Thyroid gland (tissue), 4 donors: ENCODE measurements around the gene WDSUB1. TPM values are rescaled to one million over a fixed set of nuclear protein-coding genes. Genes with fewer than 3 reads are reported as not detected.
A peak's percentile ranks its signal among the peaks of the same experiment; 100 is the strongest.

Experiments
- DNase-seq, 2 donors: peaks; one replicate each; pipeline ENCODE4 v3.0.0-alpha.2; 2019
- H3K27ac ChIP-seq, 3 donors: fragments of 200-600 bp; sonication (generic); 1 replicate in 2 of 3; 2 replicates in 1 of 3; pipeline ENCODE4 v1.5.1; 2016 to 2019; ENCODE audit warnings: mild to moderate bottlenecking in 1 of 3, moderate library complexity in 1 of 3
- H3K27me3 ChIP-seq: fragments of 200-600 bp; sonication (generic); one replicate; pipeline ENCODE4 v1.5.1; 2019
- H3K36me3 ChIP-seq, 2 donors: fragments of 200-600 bp; sonication (generic); one replicate each; pipeline ENCODE4 v1.5.1; 2016 to 2019
- H3K4me1 ChIP-seq, 2 donors: fragments of 200-600 bp; sonication (generic); one replicate each; pipeline ENCODE4 v1.5.1; 2017 to 2019
- H3K4me3 ChIP-seq, 3 donors: fragments of 200-600 bp; sonication (generic); replicated peaks in 1 of 3; 1 replicate in 2 of 3; 2 replicates in 1 of 3; pipeline ENCODE4 v1.5.1; 2016; ENCODE audit warnings: mild to moderate bottlenecking in 1 of 3
- H3K9me3 ChIP-seq: fragments of 200-600 bp; sonication (generic); one replicate; pipeline ENCODE4 v1.5.1; 2017
- CTCF ChIP-seq, 6 experiments: fragments of 200-600 bp in 3 of 6; fragments of 450-650 bp in 3 of 6; sonication (generic) in 3 of 6; IDR thresholded peaks; one replicate each; pipeline ENCODE4 v1.5.1; 2016 to 2019; ENCODE audit warnings: antibody characterized with exemption in 6 of 6, mild to moderate bottlenecking in 2 of 6, inconsistent platforms in 1 of 6, moderate library complexity in 1 of 6
- POLR2A ChIP-seq, 2 donors: fragments of 450-650 bp; IDR thresholded peaks; one replicate each; pipeline ENCODE4 v1.6.1; 2017; ENCODE audit warnings: antibody characterized with exemption in 2 of 2, mild to moderate bottlenecking in 2 of 2, moderate library complexity in 1 of 2
- WGBS, 2 donors: methylation state at CpG; one replicate each; pipeline ENCODE4 v1.1.5; 2017; 5-methylcytosine and 5-hydroxymethylcytosine counted together
- intact Hi-C: fragments of 100-400 bp; cut with DNase I; formaldehyde crosslinking; loops from one replicate; pipeline ENCODE4 v1.15.1; 2023
- total RNA-seq, 4 donors: library from RNA; depleted of rRNA; stranded (reverse); fragments of >200 nt; gene quantifications; one replicate each; pipeline ENCODE4 v1.2.3, GENCODE V29; 2016

WDSUB1 gene
- total RNA-seq, 4 donors from 2014 or later, result 13.2 to 22.9 (median 18.2) TPM

GRCh38 chr2:159217676-159218075 is 68.8 kb downstream of the WDSUB1 start:
- no peak overlapping the region for H3K4me3 ChIP-seq
- TF ChIP-seq CTCF (IDR thresholded peaks at IDR 0.05) (no peak), POLR2A (IDR thresholded peaks at IDR 0.05) (no peak)
- peaks cover 0 to under 1% of the 10 kb centered on the region in 2 donors for H3K4me1 ChIP-seq
- 79 to 90% methylated on average over 5 of the region's 5 CpGs for WGBS, 2 donors
- no peaks in the 10 kb centered on the region for H3K9me3 ChIP-seq
- peaks cover 15 to 24% of the 10 kb centered on the region in 2 donors for H3K36me3 ChIP-seq
- H3K27ac ChIP-seq, result no peak overlapping the region
- intact Hi-C loops, result no loop called here
- no peak for DNase-seq
- no peaks in the 10 kb centered on the region for H3K27me3 ChIP-seq

GRCh38 chr2:159215116-159215515 is 71.4 kb downstream of the WDSUB1 start:
- intact Hi-C loops, result no loop called here
- TF ChIP-seq POLR2A (IDR thresholded peaks at IDR 0.05) (no peak), CTCF (IDR thresholded peaks at IDR 0.05) (no peak)
- 94 to 100% methylated on average over 3 to 7 of the region's 7 CpGs for WGBS, 2 donors
- Histone ChIP-seq H3K4me3 (no peak overlapping the region), H3K36me3 (peaks cover 15 to 24% of the 10 kb centered on the region in 2 donors), H3K4me1 (peaks cover 22 to 26% of the 10 kb centered on the region in 2 donors), H3K9me3 (no peaks in the 10 kb centered on the region), H3K27ac (no peak overlapping the region), H3K27me3 (no peaks in the 10 kb centered on the region)
- no peak for DNase-seq

- TF ChIP-seq POLR2A (IDR thresholded peaks at IDR 0.05) (no peak), CTCF (IDR thresholded peaks at IDR 0.05) (no peak)
- intact Hi-C loops, result no loop called here
- Histone ChIP-seq H3K4me3 (no peak overlapping the region), H3K36me3 (peaks cover 13 to 21% of the 10 kb centered on the region in 2 donors), H3K4me1 (peaks cover 28 to 33% of the 10 kb centered on the region in 2 donors), H3K9me3 (no peaks in the 10 kb centered on the region), H3K27ac (no peak overlapping the region), H3K27me3 (no peaks in the 10 kb centered on the region)
- 93 to 94% methylated on average over 3 of the region's 3 CpGs for WGBS, 2 donors
- DNase-seq, result no peak
Observed at GRCh38 chr2:159214325-159214865, 72.1 kb downstream of the WDSUB1 start.

- H3K27ac ChIP-seq, result peak overlapping the region in 1 of 3 donors; percentile 87
- no peaks in the 10 kb centered on the region for H3K9me3 ChIP-seq
- WGBS, 2 donors, result 96% methylated on average over 5 of the region's 5 CpGs
- DNase-seq, result no peak
- TF ChIP-seq CTCF (IDR thresholded peaks at IDR 0.05) (no peak), POLR2A (IDR thresholded peaks at IDR 0.05) (no peak)
- intact Hi-C loops, result no loop called here
- H3K4me1 ChIP-seq, result peaks cover 34 to 43% of the 10 kb centered on the region in 2 donors
- H3K36me3 ChIP-seq, result peaks cover 9 to 18% of the 10 kb centered on the region in 2 donors
- H3K4me3 ChIP-seq, result no peak overlapping the region
- H3K27me3 ChIP-seq, result no peaks in the 10 kb centered on the region
Observed at GRCh38 chr2:159213296-159213695, 73.2 kb downstream of the WDSUB1 start.

GRCh38 chr2:159211447-159212396 is 74.8 kb downstream of the WDSUB1 start:
- Histone ChIP-seq H3K4me1 (peaks cover 34 to 43% of the 10 kb centered on the region in 2 donors), H3K36me3 (peaks cover 2 to 6% of the 10 kb centered on the region in 2 donors), H3K27me3 (no peaks in the 10 kb centered on the region), H3K27ac (peak overlapping the region; percentile 55 to 87 (median 83)), H3K4me3 (no peak overlapping the region), H3K9me3 (no peaks in the 10 kb centered on the region)
- intact Hi-C loops, result no loop called here
- 49 to 62% methylated on average over 14 of the region's 14 CpGs for WGBS, 2 donors
- peak; percentile 58 to 60 for DNase-seq
- TF ChIP-seq POLR2A (IDR thresholded peaks at IDR 0.05), result no peak
- no peak for TF ChIP-seq CTCF (IDR thresholded peaks at IDR 0.05)
